ENCODE data around the gene JAZF1. TPM values are rescaled to one million over a fixed set of nuclear protein-coding genes. Genes with fewer than 3 reads are reported as not detected.

Gene JAZF1
- total RNA-seq, 1 experiment from 2014 or later: 0.95 TPM

- ChIA-PET POLR2A (no interaction called here), CTCF (no interaction called here)
- Histone ChIP-seq H3K4me3 (ENCODE audit: low read depth, low read length) (no peak overlapping the region), H3K9me3 (no peaks in the 10 kb centered on the region), H3K36me3 (ENCODE audit: control insufficient read depth, insufficient read depth, low read length) (no peaks in the 10 kb centered on the region), H3K27me3 (replicated peaks; ENCODE audit: control insufficient read depth, insufficient read depth, low read length) (no peaks in the 10 kb centered on the region; the same call in 1 of the 2 replicates), H3K4me1 (no peaks in the 10 kb centered on the region)
- no peaks in the 10 kb centered on the region for H3K36me3 Mint-ChIP-seq (ENCODE audit: insufficient read depth, unreplicated experiment)
- intact Hi-C loops (cut with micrococcal nuclease; ENCODE audit: unreplicated experiment): no loop called here
- H3K4me1 Mint-ChIP-seq (ENCODE audit: low read depth, unreplicated experiment): no peaks in the 10 kb centered on the region
- no TSS peak for BruUV-seq (replicated peaks)
- H3K27ac Mint-ChIP-seq (ENCODE audit: unreplicated experiment): no peak overlapping the region
- H3K27me3 Mint-ChIP-seq (ENCODE audit: insufficient read depth, unreplicated experiment): peaks cover 18% of the 10 kb centered on the region
- no peak for DNase-seq
- H3K9me3 Mint-ChIP-seq (ENCODE audit: unreplicated experiment): no peaks in the 10 kb centered on the region
- TF ChIP-seq CTCF (IDR thresholded peaks at IDR 0.05; ENCODE audit: insufficient read depth in 1 of 2, low read depth in 1 of 2, low read length in 1 of 2, severe bottlenecking in 1 of 2, unreplicated experiment in 1 of 2): no peak
- no peak overlapping the region for H3K4me3 Mint-ChIP-seq (ENCODE audit: unreplicated experiment)
Observed at GRCh38 chr7:27992097-27992496, 188.5 kb downstream of the JAZF1 start.

- no TSS peak for BruUV-seq (replicated peaks)
- H3K4me3 ChIP-seq (ENCODE audit: low read depth, low read length): no peak overlapping the region
- no peak overlapping the region for H3K27ac Mint-ChIP-seq (ENCODE audit: unreplicated experiment)
- H3K27me3 Mint-ChIP-seq (ENCODE audit: insufficient read depth, unreplicated experiment): peaks cover 14% of the 10 kb centered on the region
- no peaks in the 10 kb centered on the region for H3K9me3 ChIP-seq
- H3K27me3 ChIP-seq (replicated peaks; ENCODE audit: control insufficient read depth, insufficient read depth, low read length): no peaks in the 10 kb centered on the region; the same call in 1 of the 2 replicates
- no peak overlapping the region for H3K4me3 Mint-ChIP-seq (ENCODE audit: unreplicated experiment)
- no peak for TF ChIP-seq CTCF (IDR thresholded peaks at IDR 0.05; ENCODE audit: insufficient read depth in 1 of 2, low read depth in 1 of 2, low read length in 1 of 2, severe bottlenecking in 1 of 2, unreplicated experiment in 1 of 2)
- no peaks in the 10 kb centered on the region for H3K4me1 Mint-ChIP-seq (ENCODE audit: low read depth, unreplicated experiment)
- no peaks in the 10 kb centered on the region for H3K36me3 ChIP-seq (ENCODE audit: control insufficient read depth, insufficient read depth, low read length)
- no peaks in the 10 kb centered on the region for H3K4me1 ChIP-seq
- H3K9me3 Mint-ChIP-seq (ENCODE audit: unreplicated experiment): no peaks in the 10 kb centered on the region
- intact Hi-C loops (cut with micrococcal nuclease; ENCODE audit: unreplicated experiment): no loop called here
- no peaks in the 10 kb centered on the region for H3K36me3 Mint-ChIP-seq (ENCODE audit: insufficient read depth, unreplicated experiment)
- CTCF ChIA-PET: no interaction called here
- POLR2A ChIA-PET: no interaction called here
- no peak for DNase-seq
Observed at GRCh38 chr7:27991006-27991528, 189.5 kb downstream of the JAZF1 start.

GRCh38 chr7:27976531-27976930 lies 204.1 kb downstream of the JAZF1 start:
- Histone ChIP-seq H3K9me3 (no peaks in the 10 kb centered on the region; the same call in 1 of the 2 replicates), H3K4me1 (no peaks in the 10 kb centered on the region), H3K4me3 (ENCODE audit: low read depth, low read length) (no peak overlapping the region), H3K27me3 (replicated peaks; ENCODE audit: control insufficient read depth, insufficient read depth, low read length) (no peaks in the 10 kb centered on the region), H3K36me3 (ENCODE audit: control insufficient read depth, insufficient read depth, low read length) (no peaks in the 10 kb centered on the region)
- Mint-ChIP-seq H3K4me1 (ENCODE audit: low read depth, unreplicated experiment) (no peaks in the 10 kb centered on the region), H3K27ac (ENCODE audit: unreplicated experiment) (no peak overlapping the region), H3K36me3 (ENCODE audit: insufficient read depth, unreplicated experiment) (no peaks in the 10 kb centered on the region), H3K9me3 (ENCODE audit: unreplicated experiment) (no peaks in the 10 kb centered on the region), H3K4me3 (ENCODE audit: unreplicated experiment) (no peak overlapping the region), H3K27me3 (ENCODE audit: insufficient read depth, unreplicated experiment) (peaks cover 30% of the 10 kb centered on the region)
- intact Hi-C loops (cut with micrococcal nuclease; ENCODE audit: unreplicated experiment): no loop called here
- ChIA-PET POLR2A (no interaction called here), CTCF (no interaction called here)
- DNase-seq: no peak
- BruUV-seq (replicated peaks): no TSS peak
- no peak for TF ChIP-seq CTCF (IDR thresholded peaks at IDR 0.05; ENCODE audit: insufficient read depth in 1 of 2, low read depth in 1 of 2, low read length in 1 of 2, severe bottlenecking in 1 of 2, unreplicated experiment in 1 of 2)
